Measurements from ENCODE around the gene IPO5.
A peak's percentile ranks its signal among the peaks of the same experiment; 100 is the strongest.

Gene IPO5

DNA sequence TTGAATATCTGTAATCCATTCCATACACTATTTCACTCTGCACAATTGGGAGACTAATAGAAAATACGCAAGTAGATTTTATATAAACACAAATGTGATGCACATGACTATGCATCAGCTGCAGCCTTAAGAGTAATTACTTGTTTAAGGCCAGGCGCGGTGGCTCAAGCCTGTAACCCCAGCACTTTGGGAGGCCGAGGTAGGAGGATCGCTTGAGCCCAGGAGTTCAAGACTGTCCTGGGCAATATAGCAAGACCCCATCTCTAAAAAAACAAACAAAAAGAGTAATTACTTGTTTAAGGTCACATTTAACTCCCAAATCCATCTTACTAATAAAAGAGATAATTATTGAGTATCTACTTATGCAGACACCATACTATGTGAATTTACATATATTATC lies 18.0 kb downstream of the IPO5 start:
- ChIA-PET POLR2A (no interaction called here), CTCF (no interaction called here)
- peaks cover 2 to 7% (median 5%) of the 10 kb centered on the region in 4 experiments for H3K4me1 ChIP-seq (ENCODE audit: control extremely low read depth in 1 of 4, control insufficient read depth in 4 of 4, insufficient read depth in 4 of 4, low read length in 3 of 4)
- H3K36me3 ChIP-seq (ENCODE audit: control insufficient read depth in 4 of 4, insufficient read depth in 4 of 4, low read length in 3 of 4): no peaks in the 10 kb centered on the region
- H3K27ac ChIP-seq (ENCODE audit: insufficient read depth in 1 of 2, low read depth in 1 of 2, low read length in 2 of 2, poor library complexity in 1 of 2, severe bottlenecking in 2 of 2): no peak overlapping the region
- H3K27me3 ChIP-seq (replicated peaks in 2 of 5; ENCODE audit: control insufficient read depth in 4 of 5, insufficient read depth in 5 of 5, low read length in 4 of 5): peaks cover 0 to 1% (median 0%) of the 10 kb centered on the region in 5 experiments
- DNase-seq: no peak
- H3K9me3 ChIP-seq (ENCODE audit: control extremely low read depth in 1 of 5, control insufficient read depth in 4 of 5, insufficient read depth in 2 of 5, low read depth in 1 of 5, low read length in 4 of 5): no peaks in the 10 kb centered on the region
- H3K4me3 ChIP-seq (ENCODE audit: control insufficient read depth in 1 of 7, extremely low read depth in 1 of 7, insufficient read depth in 4 of 7, low read depth in 2 of 7, low read length in 6 of 7): no peak overlapping the region
- WGBS (ENCODE audit: insufficient coverage): 94% methylated on average over 4 of the region's 5 CpGs

DNA sequence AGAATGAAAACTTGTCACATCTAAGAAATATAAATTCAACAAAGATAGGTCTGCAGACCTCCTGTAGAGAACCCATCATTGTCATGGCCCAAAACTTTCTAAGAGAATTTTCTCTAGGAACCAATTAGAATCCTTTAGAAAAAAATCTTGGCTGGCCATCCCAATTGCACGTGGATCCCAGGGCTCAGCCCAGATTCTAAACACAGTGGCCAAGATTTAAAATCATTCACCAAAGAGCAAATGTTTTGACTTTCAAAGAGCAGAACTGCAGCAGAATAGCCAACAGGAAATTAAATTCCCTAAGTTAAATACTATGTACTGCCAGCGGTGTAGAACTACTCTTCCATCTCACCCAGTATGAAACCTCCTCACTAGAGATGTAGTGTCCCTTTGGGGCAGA lies 21.3 kb downstream of the IPO5 start:
- ChIA-PET CTCF (interaction anchor here (1.0 kb wide), 1 partner anchor 471 kb away, joined by 3 read pairs; no protein-coding TSS in a partner anchor), POLR2A (no interaction called here)
- Histone ChIP-seq H3K27ac (ENCODE audit: insufficient read depth in 1 of 2, low read depth in 1 of 2, low read length in 2 of 2, poor library complexity in 1 of 2, severe bottlenecking in 2 of 2) (no peak overlapping the region), H3K27me3 (replicated peaks in 2 of 5; ENCODE audit: control insufficient read depth in 4 of 5, insufficient read depth in 5 of 5, low read length in 4 of 5) (peaks cover 0 to 1% (median 0%) of the 10 kb centered on the region in 5 experiments), H3K4me1 (ENCODE audit: control extremely low read depth in 1 of 4, control insufficient read depth in 4 of 4, insufficient read depth in 4 of 4, low read length in 3 of 4) (peaks cover 11 to 25% (median 17%) of the 10 kb centered on the region in 4 experiments), H3K9me3 (ENCODE audit: control extremely low read depth in 1 of 5, control insufficient read depth in 4 of 5, insufficient read depth in 2 of 5, low read depth in 1 of 5, low read length in 4 of 5) (no peaks in the 10 kb centered on the region), H3K36me3 (ENCODE audit: control insufficient read depth in 4 of 4, insufficient read depth in 4 of 4, low read length in 3 of 4) (no peaks in the 10 kb centered on the region), H3K4me3 (ENCODE audit: control insufficient read depth in 1 of 7, extremely low read depth in 1 of 7, insufficient read depth in 4 of 7, low read depth in 2 of 7, low read length in 6 of 7) (no peak overlapping the region)
- no peak for DNase-seq
- WGBS (ENCODE audit: insufficient coverage): 100% methylated on average over 1 of the region's 2 CpGs

DNA sequence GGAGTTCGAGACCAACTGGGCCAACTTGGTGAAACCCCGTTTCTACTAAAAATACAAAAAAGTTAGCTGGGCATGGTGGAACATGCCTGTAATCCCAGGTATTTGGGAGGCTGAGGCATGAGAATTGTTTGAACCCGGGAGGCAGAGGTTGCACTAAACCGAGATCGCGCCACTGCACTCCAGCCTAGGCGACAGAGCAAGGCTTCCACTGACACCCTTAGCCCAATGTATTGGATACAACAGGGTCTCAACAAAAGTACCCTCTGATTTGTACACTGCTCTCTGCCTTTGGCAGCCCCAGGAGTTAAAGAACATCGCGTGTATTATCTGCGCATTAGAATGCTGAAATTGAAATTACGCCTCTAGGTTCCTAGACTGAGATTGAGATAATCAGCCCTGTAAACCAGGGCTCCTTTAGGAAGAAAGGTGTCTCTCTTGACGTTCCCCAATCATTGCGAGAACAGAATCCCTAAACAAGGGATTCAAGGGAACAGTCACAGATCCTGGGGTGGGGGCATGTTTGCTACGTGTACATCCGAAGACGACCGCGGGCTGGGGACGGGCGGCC lies 21.9 kb downstream of the IPO5 start:
- WGBS (ENCODE audit: insufficient coverage): 25% methylated on average over 18 of the region's 20 CpGs
- Histone ChIP-seq H3K4me1 (ENCODE audit: control extremely low read depth in 1 of 4, control insufficient read depth in 4 of 4, insufficient read depth in 4 of 4, low read length in 3 of 4) (peaks cover 11 to 25% (median 17%) of the 10 kb centered on the region in 4 experiments), H3K4me3 (ENCODE audit: control insufficient read depth in 1 of 7, extremely low read depth in 1 of 7, insufficient read depth in 4 of 7, low read depth in 2 of 7, low read length in 6 of 7) (peak overlapping the region; percentile 58 to 96 (median 81)), H3K27ac (ENCODE audit: insufficient read depth in 1 of 2, low read depth in 1 of 2, low read length in 2 of 2, poor library complexity in 1 of 2, severe bottlenecking in 2 of 2) (peak overlapping the region; percentile 61 to 85), H3K36me3 (ENCODE audit: control insufficient read depth in 4 of 4, insufficient read depth in 4 of 4, low read length in 3 of 4) (no peaks in the 10 kb centered on the region), H3K9me3 (ENCODE audit: control extremely low read depth in 1 of 5, control insufficient read depth in 4 of 5, insufficient read depth in 2 of 5, low read depth in 1 of 5, low read length in 4 of 5) (no peaks in the 10 kb centered on the region), H3K27me3 (replicated peaks in 2 of 5; ENCODE audit: control insufficient read depth in 4 of 5, insufficient read depth in 5 of 5, low read length in 4 of 5) (peaks cover 0 to 1% (median 0%) of the 10 kb centered on the region in 5 experiments)
- ChIA-PET POLR2A (no interaction called here), CTCF (interaction anchor here (1.0 kb wide), 1 partner anchor 470 kb away, joined by 3 read pairs; no protein-coding TSS in a partner anchor)
- DNase-seq: no peak

DNA sequence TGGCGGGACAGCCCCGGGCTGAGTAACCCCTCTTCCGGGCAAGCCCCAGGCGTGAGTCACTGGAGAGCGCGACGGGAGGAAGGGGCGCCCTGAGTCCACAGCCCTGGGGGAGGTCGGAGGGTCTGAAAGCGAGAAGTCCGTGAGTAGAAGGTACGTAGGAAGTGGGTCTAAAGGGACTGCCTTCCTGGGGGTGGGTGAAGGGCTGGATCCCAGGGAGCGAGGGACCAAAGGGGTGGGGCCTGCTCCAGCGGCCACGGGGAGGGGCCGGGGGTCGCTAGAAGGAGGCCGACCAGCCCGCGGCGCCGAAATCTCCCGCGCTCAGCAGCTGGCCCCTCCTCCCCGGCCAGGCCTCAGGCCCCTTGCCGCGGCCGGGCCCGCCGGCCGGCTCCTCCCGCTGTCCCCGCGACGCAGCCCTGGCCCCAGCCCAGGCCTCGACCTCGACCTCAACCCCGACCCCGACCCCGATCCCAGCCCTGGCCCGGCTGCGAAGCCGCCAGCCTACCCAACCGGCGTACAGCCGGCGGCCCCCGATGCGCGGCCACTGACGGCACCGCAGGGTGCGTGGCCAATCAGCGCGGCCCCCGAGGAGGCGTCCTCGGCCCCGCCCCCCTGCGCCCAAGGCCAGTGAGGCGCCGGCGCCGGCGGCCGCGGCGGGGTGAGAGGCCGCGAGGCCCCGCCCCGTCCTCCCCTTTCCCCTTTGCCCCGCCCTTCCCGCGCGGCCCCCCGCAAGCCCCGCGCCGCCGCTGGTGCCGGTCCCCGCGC lies 22.6 kb downstream of the IPO5 start:
- peak overlapping the region; percentile 61 to 85 for H3K27ac ChIP-seq (ENCODE audit: insufficient read depth in 1 of 2, low read depth in 1 of 2, low read length in 2 of 2, poor library complexity in 1 of 2, severe bottlenecking in 2 of 2)
- DNase-seq: peak; percentile 85 to 92 (median 92)
- H3K4me1 ChIP-seq (ENCODE audit: control extremely low read depth in 1 of 4, control insufficient read depth in 4 of 4, insufficient read depth in 4 of 4, low read length in 3 of 4): peaks cover 11 to 25% (median 17%) of the 10 kb centered on the region in 4 experiments
- no peaks in the 10 kb centered on the region for H3K9me3 ChIP-seq (ENCODE audit: control extremely low read depth in 1 of 5, control insufficient read depth in 4 of 5, insufficient read depth in 2 of 5, low read depth in 1 of 5, low read length in 4 of 5)
- ChIA-PET CTCF (no interaction called here), POLR2A (no interaction called here)
- peak overlapping the region; percentile 58 to 96 (median 81) for H3K4me3 ChIP-seq (ENCODE audit: control insufficient read depth in 1 of 7, extremely low read depth in 1 of 7, insufficient read depth in 4 of 7, low read depth in 2 of 7, low read length in 6 of 7)
- H3K27me3 ChIP-seq (replicated peaks in 2 of 5; ENCODE audit: control insufficient read depth in 4 of 5, insufficient read depth in 5 of 5, low read length in 4 of 5): peaks cover 0 to 1% (median 0%) of the 10 kb centered on the region in 5 experiments
- H3K36me3 ChIP-seq (ENCODE audit: control insufficient read depth in 4 of 4, insufficient read depth in 4 of 4, low read length in 3 of 4): no peaks in the 10 kb centered on the region
- 0% methylated on average over 60 of the region's 84 CpGs for WGBS (ENCODE audit: insufficient coverage)

DNA sequence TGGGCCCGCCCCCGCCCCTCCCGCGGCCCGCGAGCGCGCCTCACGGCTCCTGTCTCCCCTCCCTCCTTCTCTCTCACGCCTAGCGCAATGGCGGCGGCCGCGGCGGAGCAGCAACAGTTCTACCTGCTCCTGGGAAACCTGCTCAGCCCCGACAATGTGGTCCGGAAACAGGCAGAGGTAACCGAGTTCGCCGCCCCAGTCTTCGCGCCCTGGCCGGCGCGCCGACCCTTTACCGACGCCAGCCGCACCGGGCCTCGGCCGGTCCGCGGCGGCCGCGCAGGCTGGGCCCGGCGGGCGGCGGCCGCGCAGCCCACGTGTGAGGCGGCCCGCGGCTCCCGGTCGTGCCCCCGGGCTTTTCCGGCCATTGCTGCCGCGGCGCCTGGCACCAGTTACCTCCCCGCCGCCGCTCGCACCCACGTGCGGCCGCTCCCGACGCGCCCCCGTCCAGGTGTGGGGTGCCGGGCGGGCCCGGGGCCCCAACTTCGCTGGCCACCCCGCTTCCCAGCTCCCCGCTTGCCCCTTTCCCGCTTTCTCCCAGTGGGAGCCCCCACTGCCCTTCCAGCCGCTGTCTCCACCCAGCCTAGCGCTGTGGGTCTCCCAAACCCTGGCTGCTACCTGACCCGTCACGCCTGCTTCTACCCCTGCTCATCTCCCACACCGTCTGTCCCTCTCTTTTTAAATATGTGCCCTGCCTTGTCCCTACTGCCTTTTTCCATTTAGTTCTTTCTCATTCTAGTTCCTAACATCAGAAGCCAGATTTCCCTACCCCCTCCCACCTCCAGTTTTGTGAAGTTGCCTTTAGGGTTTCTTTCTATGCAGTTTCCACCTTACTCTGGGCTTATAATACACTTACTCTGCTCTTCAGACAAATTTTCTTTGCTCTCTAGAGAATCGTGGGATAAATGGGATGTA lies 23.4 kb downstream of the IPO5 start:
- peak in 2 of 3 donors; percentile 13 to 24 for DNase-seq
- peaks cover 0 to 4% (median 0%) of the 10 kb centered on the region in 4 experiments for H3K36me3 ChIP-seq (ENCODE audit: control insufficient read depth in 4 of 4, insufficient read depth in 4 of 4, low read length in 3 of 4)
- H3K27me3 ChIP-seq (replicated peaks in 2 of 5; ENCODE audit: control insufficient read depth in 4 of 5, insufficient read depth in 5 of 5, low read length in 4 of 5): peaks cover 0 to 1% (median 0%) of the 10 kb centered on the region in 5 experiments
- POLR2A ChIA-PET: no interaction called here
- CTCF ChIA-PET: no interaction called here
- H3K27ac ChIP-seq (ENCODE audit: insufficient read depth in 1 of 2, low read depth in 1 of 2, low read length in 2 of 2, poor library complexity in 1 of 2, severe bottlenecking in 2 of 2): peak overlapping the region; percentile 40 to 71
- no peaks in the 10 kb centered on the region for H3K9me3 ChIP-seq (ENCODE audit: control extremely low read depth in 1 of 5, control insufficient read depth in 4 of 5, insufficient read depth in 2 of 5, low read depth in 1 of 5, low read length in 4 of 5)
- peaks cover 11 to 25% (median 17%) of the 10 kb centered on the region in 4 experiments for H3K4me1 ChIP-seq (ENCODE audit: control extremely low read depth in 1 of 4, control insufficient read depth in 4 of 4, insufficient read depth in 4 of 4, low read length in 3 of 4)
- H3K4me3 ChIP-seq (ENCODE audit: control insufficient read depth in 1 of 7, extremely low read depth in 1 of 7, insufficient read depth in 4 of 7, low read depth in 2 of 7, low read length in 6 of 7): peak overlapping the region; percentile 58 to 96 (median 81)
- WGBS (ENCODE audit: insufficient coverage): 0% methylated on average over 50 of the region's 79 CpGs

DNA sequence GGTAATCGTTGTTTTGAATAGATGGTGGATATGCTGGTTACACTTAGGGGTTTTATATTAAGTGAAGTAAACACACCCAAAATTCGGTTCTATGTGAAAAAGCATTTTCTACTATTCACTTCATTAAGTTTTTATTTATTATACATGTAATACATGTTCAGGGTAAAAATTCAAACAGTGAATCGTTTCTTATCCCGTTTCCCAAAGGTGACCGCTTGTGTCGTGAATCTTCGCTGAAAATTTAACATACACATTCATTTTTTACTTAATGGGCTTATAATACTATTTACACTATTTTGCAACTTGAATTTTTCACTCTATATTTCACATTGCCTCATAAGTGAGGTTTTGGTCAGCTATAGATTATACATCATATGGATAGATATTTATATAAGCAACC lies 24.5 kb downstream of the IPO5 start:
- DNase-seq: no peak
- ChIA-PET CTCF (no interaction called here), POLR2A (no interaction called here)
- Histone ChIP-seq H3K9me3 (ENCODE audit: control extremely low read depth in 1 of 5, control insufficient read depth in 4 of 5, insufficient read depth in 2 of 5, low read depth in 1 of 5, low read length in 4 of 5) (no peaks in the 10 kb centered on the region), H3K36me3 (ENCODE audit: control insufficient read depth in 4 of 4, insufficient read depth in 4 of 4, low read length in 3 of 4) (peaks cover 0 to 13% (median 2%) of the 10 kb centered on the region in 4 experiments), H3K4me1 (ENCODE audit: control extremely low read depth in 1 of 4, control insufficient read depth in 4 of 4, insufficient read depth in 4 of 4, low read length in 3 of 4) (peaks cover 11 to 25% (median 17%) of the 10 kb centered on the region in 4 experiments), H3K27me3 (replicated peaks in 2 of 5; ENCODE audit: control insufficient read depth in 4 of 5, insufficient read depth in 5 of 5, low read length in 4 of 5) (no peaks in the 10 kb centered on the region), H3K4me3 (ENCODE audit: control insufficient read depth in 1 of 7, extremely low read depth in 1 of 7, insufficient read depth in 4 of 7, low read depth in 2 of 7, low read length in 6 of 7) (peak overlapping the region in 3 of 7 experiments; percentile 81 to 96 (median 89)), H3K27ac (ENCODE audit: insufficient read depth in 1 of 2, low read depth in 1 of 2, low read length in 2 of 2, poor library complexity in 1 of 2, severe bottlenecking in 2 of 2) (peak overlapping the region in 1 of 2 experiments; percentile 71)
- WGBS (ENCODE audit: insufficient coverage): no CpG with 5 or more reads among the region's 7 CpGs
